IPS DF 4.7 (cell line): ENCODE results near the gene S100A14.

ENCODE experiments used
- DNase-seq: peaks from one replicate; pipeline ENCODE4 v3.0.0-alpha.2; 2013; ENCODE audit warnings: low spot score; ENCODE audit errors: extremely low read depth

The S100A14 gene

GRCh38 chr1:153566414-153567371 lies 49.4 kb downstream of the S100A14 start:
- no peak for DNase-seq

GRCh38 chr1:153565529-153566374 lies 50.4 kb downstream of the S100A14 start, which contains the start of gene S100A2:
Gene S100A2 (minus strand): TSS chr1:153565844. CDS start chr1:153563877, 1,967 bp downstream.
- no peak for DNase-seq
